ENCODE data around the gene EOLA2. TPM values are rescaled to one million over a fixed set of nuclear protein-coding genes. Genes with fewer than 3 reads are reported as not detected.
A peak's percentile ranks its signal among the peaks of the same experiment; 100 is the strongest.

Gene EOLA2
- total RNA-seq, 1 donor from 2014 or later: 25.5 TPM

GRCh38 chrX:149962859-149963757, 24.8 kb upstream of the EOLA2 start:
- Histone ChIP-seq H3K4me3 (no peak overlapping the region), H3K27me3 (ENCODE audit: low read depth) (no peaks in the 10 kb centered on the region), H3K9me3 (replicated peaks) (no peaks in the 10 kb centered on the region), H3K4me1 (peaks cover 6% of the 10 kb centered on the region), H3K36me3 (peaks cover 9% of the 10 kb centered on the region), H3K27ac (replicated peaks) (peak overlapping the region; percentile 40)
- DNase-seq: no peak
- intact Hi-C loops (cut with micrococcal nuclease): no loop called here
- TF ChIP-seq, protein P1, sequence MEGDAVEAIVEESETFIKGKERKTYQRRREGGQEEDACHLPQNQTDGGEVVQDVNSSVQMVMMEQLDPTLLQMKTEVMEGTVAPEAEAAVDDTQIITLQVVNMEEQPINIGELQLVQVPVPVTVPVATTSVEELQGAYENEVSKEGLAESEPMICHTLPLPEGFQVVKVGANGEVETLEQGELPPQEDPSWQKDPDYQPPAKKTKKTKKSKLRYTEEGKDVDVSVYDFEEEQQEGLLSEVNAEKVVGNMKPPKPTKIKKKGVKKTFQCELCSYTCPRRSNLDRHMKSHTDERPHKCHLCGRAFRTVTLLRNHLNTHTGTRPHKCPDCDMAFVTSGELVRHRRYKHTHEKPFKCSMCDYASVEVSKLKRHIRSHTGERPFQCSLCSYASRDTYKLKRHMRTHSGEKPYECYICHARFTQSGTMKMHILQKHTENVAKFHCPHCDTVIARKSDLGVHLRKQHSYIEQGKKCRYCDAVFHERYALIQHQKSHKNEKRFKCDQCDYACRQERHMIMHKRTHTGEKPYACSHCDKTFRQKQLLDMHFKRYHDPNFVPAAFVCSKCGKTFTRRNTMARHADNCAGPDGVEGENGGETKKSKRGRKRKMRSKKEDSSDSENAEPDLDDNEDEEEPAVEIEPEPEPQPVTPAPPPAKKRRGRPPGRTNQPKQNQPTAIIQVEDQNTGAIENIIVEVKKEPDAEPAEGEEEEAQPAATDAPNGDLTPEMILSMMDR (IDR thresholded peaks at IDR 0.05; ENCODE audit: borderline replicate concordance): peak; percentile 70

DNA sequence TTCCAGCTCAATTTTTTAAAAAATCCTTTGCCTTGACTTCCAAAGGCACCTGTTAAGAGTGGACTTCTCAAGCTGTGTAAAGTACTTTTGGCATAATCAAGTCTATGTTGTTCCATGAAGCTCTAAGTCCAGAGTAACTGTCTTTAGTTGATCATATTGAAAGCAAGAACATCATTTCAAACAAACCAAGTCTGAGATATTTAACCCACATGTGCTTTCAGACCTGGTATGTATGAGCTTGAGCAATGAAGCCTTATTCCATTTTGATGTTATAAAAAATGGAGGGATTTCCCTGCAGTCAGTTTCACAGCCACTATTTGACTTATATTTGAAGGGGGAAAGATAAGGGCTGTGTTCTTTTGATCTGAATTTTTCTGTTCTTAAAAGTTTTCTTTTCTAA, 23.7 kb upstream of the EOLA2 start:
- no peak overlapping the region for H3K27ac ChIP-seq (replicated peaks)
- intact Hi-C loops (cut with micrococcal nuclease): no loop called here
- H3K4me3 ChIP-seq: no peak overlapping the region

GRCh38 chrX:149961572-149961971, 23.3 kb upstream of the EOLA2 start:
- no peaks in the 10 kb centered on the region for H3K27me3 ChIP-seq (ENCODE audit: low read depth)
- peaks cover 9% of the 10 kb centered on the region for H3K36me3 ChIP-seq
- intact Hi-C loops (cut with micrococcal nuclease): no loop called here
- no peak for DNase-seq
- no peak overlapping the region for H3K27ac ChIP-seq (replicated peaks)
- no peak overlapping the region for H3K4me3 ChIP-seq
- TF ChIP-seq, protein P1 (IDR thresholded peaks at IDR 0.05; ENCODE audit: borderline replicate concordance): no peak
- H3K4me1 ChIP-seq: peaks cover 12% of the 10 kb centered on the region
- H3K9me3 ChIP-seq (replicated peaks): no peaks in the 10 kb centered on the region

More for the DNA sequence above, 23.7 kb upstream of the EOLA2 start:
- Histone ChIP-seq H3K27me3 (ENCODE audit: low read depth) (no peaks in the 10 kb centered on the region), H3K9me3 (replicated peaks) (no peaks in the 10 kb centered on the region), H3K4me1 (peaks cover 12% of the 10 kb centered on the region), H3K36me3 (peaks cover 9% of the 10 kb centered on the region)
- TF ChIP-seq, protein P1 (IDR thresholded peaks at IDR 0.05; ENCODE audit: borderline replicate concordance): no peak
- no peak for DNase-seq

- Histone ChIP-seq H3K36me3 (no peaks in the 10 kb centered on the region), H3K27ac (replicated peaks) (no peak overlapping the region), H3K4me1 (no peaks in the 10 kb centered on the region), H3K27me3 (ENCODE audit: low read depth) (no peaks in the 10 kb centered on the region), H3K9me3 (replicated peaks) (no peaks in the 10 kb centered on the region), H3K4me3 (no peak overlapping the region)
- intact Hi-C loops (cut with micrococcal nuclease): no loop called here
- no peak for DNase-seq
- TF ChIP-seq, protein P1 (IDR thresholded peaks at IDR 0.05; ENCODE audit: borderline replicate concordance): peak; percentile 53
Observed at GRCh38 chrX:149950681-149951080, 12.4 kb upstream of the EOLA2 start.

- H3K27ac ChIP-seq (replicated peaks): no peak overlapping the region
- no peak for DNase-seq
- no peak overlapping the region for H3K4me3 ChIP-seq
- H3K9me3 ChIP-seq (replicated peaks): no peaks in the 10 kb centered on the region
- intact Hi-C loops (cut with micrococcal nuclease): no loop called here
- TF ChIP-seq, protein P1 (IDR thresholded peaks at IDR 0.05; ENCODE audit: borderline replicate concordance): no peak
- no peaks in the 10 kb centered on the region for H3K27me3 ChIP-seq (ENCODE audit: low read depth)
- H3K4me1 ChIP-seq: no peaks in the 10 kb centered on the region
- H3K36me3 ChIP-seq: no peaks in the 10 kb centered on the region
Observed at GRCh38 chrX:149949743-149950436, 11.6 kb upstream of the EOLA2 start.
